SK-N-SH (cell line): ENCODE measurements around the gene SAMD4A. TPM values are rescaled to one million over a fixed set of nuclear protein-coding genes. Genes with fewer than 3 reads are reported as not detected.

ENCODE experiments used
- CTCF ChIA-PET: fragments of 300-600, 350-600 bp; formaldehyde crosslinking; extraction: SDS; loops from one replicate; lab custom pipeline; 2021; lab: Yijun Ruan, JAX
- POLR2A ChIA-PET: fragments of 350-600 bp; sonication (Branson Sonifier 250); formaldehyde crosslinking; extraction: SDS; loops from one replicate; lab custom pipeline; 2020; ENCODE audit warnings: antibody characterized with exemption, inconsistent platforms; lab: Yijun Ruan, JAX
- DNase-seq: peaks from one replicate; pipeline ENCODE4 v3.0.0; 2012
- H2AFZ ChIP-seq: fragments of 200-600 bp; sonication (generic); 2 replicates; pipeline ENCODE4 v1.8.1; 2016; ENCODE audit warnings: antibody characterized with exemption, mild to moderate bottlenecking, low read depth
- H3F3A ChIP-seq: fragments of 200-600 bp; sonication (generic); replicated peaks from 2 replicates; pipeline ENCODE3; 2016; ENCODE audit warnings: antibody characterized with exemption, mild to moderate bottlenecking; ENCODE audit not compliant: insufficient read depth
- H3K27ac ChIP-seq, 2 experiments: fragments of 200-500 bp in 1 of 2; fragments of 200-600 bp in 1 of 2; sonication (Bioruptor generic) in 1 of 2; sonication (generic), shearing (Covaris generic) in 1 of 2; 2 replicates each; pipeline versions ENCODE4 v1.5.1 to v1.6.1; 2014 to 2016; ENCODE audit warnings: low read depth in 2 of 2, inconsistent platforms in 1 of 2, low read length in 1 of 2, mild to moderate bottlenecking in 1 of 2, mixed read lengths in 1 of 2
- H3K27me3 ChIP-seq: fragments of 200-600 bp; sonication (generic), shearing (Covaris generic); 2 replicates; pipeline ENCODE4 v1.6.1; 2016; ENCODE audit warnings: mixed run types; ENCODE audit not compliant: insufficient read depth
- H3K36me3 ChIP-seq, 2 experiments: fragments of 200-500 bp in 1 of 2; fragments of 200-600 bp in 1 of 2; sonication (Bioruptor generic) in 1 of 2; sonication (generic) in 1 of 2; replicated peaks in 1 of 2; 2 replicates each; pipeline versions ENCODE3 to v1.5.1; 2014 to 2016; ENCODE audit warnings: low read length in 1 of 2, mild to moderate bottlenecking in 1 of 2; ENCODE audit not compliant: insufficient read depth in 2 of 2, control insufficient read depth in 1 of 2
- H3K4me1 ChIP-seq, 2 experiments: fragments of 200-500 bp in 1 of 2; fragments of 200-600 bp in 1 of 2; sonication (Bioruptor generic) in 1 of 2; sonication (generic), shearing (Covaris generic) in 1 of 2; 2 replicates each; pipeline versions ENCODE4 v1.5.1 to v1.6.1; 2014 to 2016; ENCODE audit warnings: low read depth in 1 of 2, low read length in 1 of 2, mixed run types in 1 of 2; ENCODE audit not compliant: insufficient read depth in 2 of 2, control insufficient read depth in 1 of 2
- H3K4me2 ChIP-seq: fragments of 200-600 bp; sonication (generic), shearing (Covaris generic); 2 replicates; pipeline ENCODE4 v1.6.1; 2017; ENCODE audit warnings: mixed run types
- H3K4me3 ChIP-seq, 2 experiments: fragments of 200-500 bp in 1 of 2; fragments of 200-600 bp in 1 of 2; sonication (Bioruptor generic) in 1 of 2; sonication (generic), shearing (Covaris generic) in 1 of 2; 2 replicates each; pipeline versions ENCODE4 v1.5.1 to v1.8.1; 2014 to 2016; ENCODE audit warnings: low read depth in 2 of 2, inconsistent platforms in 1 of 2, low read length in 1 of 2, mild to moderate bottlenecking in 1 of 2, mixed read lengths in 1 of 2, moderate library complexity in 1 of 2
- H3K79me2 ChIP-seq: fragments of 200-600 bp; sonication (generic); 2 replicates; pipeline ENCODE4 v1.8.1; 2017; ENCODE audit warnings: mild to moderate bottlenecking; ENCODE audit not compliant: insufficient read depth
- H3K9ac ChIP-seq: fragments of 200-600 bp; sonication (generic); 2 replicates; pipeline ENCODE4 v1.6.1; 2017; ENCODE audit warnings: mixed run types
- H3K9me2 ChIP-seq: fragments of 200-600 bp; sonication (generic); 2 replicates; pipeline ENCODE4 v1.6.1; 2017; ENCODE audit warnings: mixed run types
- H3K9me3 ChIP-seq: fragments of 200-600 bp; sonication (generic); 2 replicates; pipeline ENCODE4 v1.6.1; 2017; ENCODE audit warnings: mixed run types, mild to moderate bottlenecking, moderate library complexity
- H4K20me1 ChIP-seq: fragments of 200-600 bp; sonication (generic); 2 replicates; pipeline ENCODE4 v1.6.1; 2017; ENCODE audit warnings: mild to moderate bottlenecking, mixed run types; ENCODE audit not compliant: insufficient read depth
- CHD2 ChIP-seq: fragments of 150-350 bp; IDR thresholded peaks from 2 replicates; pipeline ENCODE4 v1.6.1; 2018; ENCODE audit warnings: low read length; ENCODE audit not compliant: partially characterized antibody
- EZH2phosphoT487 ChIP-seq: fragments of 200-600 bp; sonication (generic); IDR thresholded peaks from 2 replicates; pipeline ENCODE4 v1.6.1; 2017; ENCODE audit warnings: low read depth, mixed run types, mild to moderate bottlenecking, antibody characterized with exemption, moderate library complexity, borderline replicate concordance
- FOSL2 ChIP-seq: IDR thresholded peaks from 2 replicates; pipeline ENCODE4 v1.4.0; 2012; ENCODE audit warnings: low read depth, mild to moderate bottlenecking, moderate library complexity, borderline replicate concordance
- FOXM1 ChIP-seq: IDR thresholded peaks from 2 replicates; pipeline ENCODE4 v1.4.0; 2012; ENCODE audit warnings: low read depth, mild to moderate bottlenecking
- GABPA ChIP-seq: IDR thresholded peaks from 2 replicates; pipeline ENCODE4 v1.4.0; 2012; ENCODE audit warnings: low read depth, mild to moderate bottlenecking
- GATA2 ChIP-seq: sonication (generic); formaldehyde crosslinking; IDR thresholded peaks from 2 replicates; pipeline ENCODE4 v1.5.0; 2020; ENCODE audit warnings: mild to moderate bottlenecking, missing genetic modification reagents
- JUND ChIP-seq: IDR thresholded peaks from 2 replicates; pipeline ENCODE4 v1.4.0; 2012
- MEF2A ChIP-seq: IDR thresholded peaks from 2 replicates; pipeline ENCODE4 v1.4.0; 2012; ENCODE audit warnings: low read depth, borderline replicate concordance
- MXI1 ChIP-seq: IDR thresholded peaks from 2 replicates; pipeline ENCODE4 v1.6.1; 2012; ENCODE audit warnings: mild to moderate bottlenecking, low read depth, low read length, improper control_type of control experiment
- NFIC ChIP-seq: IDR thresholded peaks from 2 replicates; pipeline ENCODE4 v1.4.0; 2012; ENCODE audit warnings: borderline replicate concordance
- POLR2AphosphoS5 ChIP-seq: IDR thresholded peaks from 2 replicates; pipeline ENCODE4 v1.6.1; 2012; ENCODE audit warnings: low read depth, low read length
- RAD21 ChIP-seq: IDR thresholded peaks from 2 replicates; pipeline ENCODE4 v1.6.1; 2012; ENCODE audit warnings: mild to moderate bottlenecking, low read length
- RXRA ChIP-seq: IDR thresholded peaks from 2 replicates; pipeline ENCODE4 v1.4.0; 2012; ENCODE audit warnings: low read depth, mild to moderate bottlenecking, borderline replicate concordance
- SMC3 ChIP-seq: IDR thresholded peaks from 2 replicates; pipeline ENCODE4 v1.6.1; 2012; ENCODE audit warnings: low read depth, low read length, improper control_type of control experiment
- TAF1 ChIP-seq: IDR thresholded peaks from 2 replicates; pipeline ENCODE4 v1.6.1; 2012; ENCODE audit warnings: low read depth, mild to moderate bottlenecking, low read length, moderate library complexity, borderline replicate concordance
- WGBS: methylation state at CpG from one replicate; pipeline ENCODE4 v1.1.6; 2017; ENCODE audit warnings: low lambda C conversion rate; 5-methylcytosine and 5-hydroxymethylcytosine counted together
- polyA plus RNA-seq, 3 experiments: library from polyadenylated mRNA; depleted of rRNA; stranded (reverse); fragments of >200 nt; gene quantifications; 2 replicates each; pipeline ENCODE4 v1.2.3, GENCODE V29; 2012
- TF ChIP-seq, protein P1 (sequence below): IDR thresholded peaks from 2 replicates; pipeline ENCODE4 v1.4.0; 2012; ENCODE audit warnings: low read depth, borderline replicate concordance
- TF ChIP-seq, protein P2 (sequence below): fragments of 150-350 bp; IDR thresholded peaks from 2 replicates; pipeline ENCODE4 v1.6.1; 2016; ENCODE audit warnings: mild to moderate bottlenecking, low read depth, low read length
- TF ChIP-seq, protein P3 (sequence below): IDR thresholded peaks from 2 replicates; pipeline ENCODE4 v1.6.1; 2012; ENCODE audit warnings: mild to moderate bottlenecking, low read depth, low read length, moderate library complexity
- TF ChIP-seq, protein P4 (sequence below): IDR thresholded peaks from 2 replicates; pipeline ENCODE4; 2012
- TF ChIP-seq, protein P5 (sequence below): IDR thresholded peaks from 2 replicates; pipeline ENCODE4 v1.4.0; 2012; ENCODE audit warnings: low read depth, borderline replicate concordance

SAMD4A gene
- polyA plus RNA-seq, 1 of the 3 experiments (the other 2 are of a cell fraction) = 5.0 TPM

DNA sequence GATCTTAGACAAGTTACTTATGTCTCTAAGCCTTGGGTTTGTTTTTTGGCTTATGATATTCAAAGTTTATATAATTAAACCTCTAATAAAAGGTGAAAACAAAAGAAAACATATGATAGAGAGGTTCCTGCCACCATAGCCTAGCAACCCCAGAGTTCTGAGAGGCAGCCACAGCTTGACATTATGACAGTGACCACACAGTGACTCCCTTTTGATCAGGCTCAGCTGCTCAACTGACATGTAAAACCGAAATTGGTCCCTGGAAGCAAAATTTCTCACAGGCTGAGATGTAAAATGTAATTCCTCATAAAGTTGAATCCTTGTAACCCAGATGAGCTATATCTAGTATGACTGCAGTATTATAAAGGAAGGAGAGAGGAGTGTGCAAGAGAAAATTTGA lies 227.2 kb downstream of the SAMD4A start:
- H3K9me2 ChIP-seq = no peaks in the 10 kb centered on the region
- H3K4me2 ChIP-seq = no peak overlapping the region
- H3K9me3 ChIP-seq = no peaks in the 10 kb centered on the region
- no peaks in the 10 kb centered on the region for H4K20me1 ChIP-seq
- no peak overlapping the region for H3K9ac ChIP-seq
- no peak overlapping the region for H2AFZ ChIP-seq
- peaks cover 27 to 34% of the 10 kb centered on the region in 2 experiments for H3K36me3 ChIP-seq
- H3F3A ChIP-seq = peaks cover 27% of the 10 kb centered on the region
- H3K79me2 ChIP-seq = no peaks in the 10 kb centered on the region
- 45% methylated on average over 1 of the region's 1 CpG for WGBS
- ChIA-PET CTCF (interaction anchor here (1.0 to 5.7 kb wide), 5 partner anchors 11 to 230 kb away, joined by 3 to 49 read pairs (median 6); no protein-coding TSS in a partner anchor), POLR2A (no interaction called here)
- no peaks in the 10 kb centered on the region for H3K27me3 ChIP-seq
- TF ChIP-seq NFIC (no peak), RAD21 (no peak), SMC3 (no peak), GATA2 (CRISPR knock-in tag) (no peak), TAF1 (no peak), FOSL2 (no peak), POLR2AphosphoS5 (no peak), EZH2phosphoT487 (no peak), CHD2 (no peak), RXRA (no peak), MXI1 (no peak), GABPA (no peak), MEF2A (no peak), FOXM1 (no peak), JUND (no peak)
- TF ChIP-seq, protein P1, sequence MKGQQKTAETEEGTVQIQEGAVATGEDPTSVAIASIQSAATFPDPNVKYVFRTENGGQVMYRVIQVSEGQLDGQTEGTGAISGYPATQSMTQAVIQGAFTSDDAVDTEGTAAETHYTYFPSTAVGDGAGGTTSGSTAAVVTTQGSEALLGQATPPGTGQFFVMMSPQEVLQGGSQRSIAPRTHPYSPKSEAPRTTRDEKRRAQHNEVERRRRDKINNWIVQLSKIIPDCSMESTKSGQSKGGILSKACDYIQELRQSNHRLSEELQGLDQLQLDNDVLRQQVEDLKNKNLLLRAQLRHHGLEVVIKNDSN = no peak
- TF ChIP-seq, protein P2, sequence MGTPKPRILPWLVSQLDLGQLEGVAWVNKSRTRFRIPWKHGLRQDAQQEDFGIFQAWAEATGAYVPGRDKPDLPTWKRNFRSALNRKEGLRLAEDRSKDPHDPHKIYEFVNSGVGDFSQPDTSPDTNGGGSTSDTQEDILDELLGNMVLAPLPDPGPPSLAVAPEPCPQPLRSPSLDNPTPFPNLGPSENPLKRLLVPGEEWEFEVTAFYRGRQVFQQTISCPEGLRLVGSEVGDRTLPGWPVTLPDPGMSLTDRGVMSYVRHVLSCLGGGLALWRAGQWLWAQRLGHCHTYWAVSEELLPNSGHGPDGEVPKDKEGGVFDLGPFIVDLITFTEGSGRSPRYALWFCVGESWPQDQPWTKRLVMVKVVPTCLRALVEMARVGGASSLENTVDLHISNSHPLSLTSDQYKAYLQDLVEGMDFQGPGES = no peak
- TF ChIP-seq, protein P3, sequence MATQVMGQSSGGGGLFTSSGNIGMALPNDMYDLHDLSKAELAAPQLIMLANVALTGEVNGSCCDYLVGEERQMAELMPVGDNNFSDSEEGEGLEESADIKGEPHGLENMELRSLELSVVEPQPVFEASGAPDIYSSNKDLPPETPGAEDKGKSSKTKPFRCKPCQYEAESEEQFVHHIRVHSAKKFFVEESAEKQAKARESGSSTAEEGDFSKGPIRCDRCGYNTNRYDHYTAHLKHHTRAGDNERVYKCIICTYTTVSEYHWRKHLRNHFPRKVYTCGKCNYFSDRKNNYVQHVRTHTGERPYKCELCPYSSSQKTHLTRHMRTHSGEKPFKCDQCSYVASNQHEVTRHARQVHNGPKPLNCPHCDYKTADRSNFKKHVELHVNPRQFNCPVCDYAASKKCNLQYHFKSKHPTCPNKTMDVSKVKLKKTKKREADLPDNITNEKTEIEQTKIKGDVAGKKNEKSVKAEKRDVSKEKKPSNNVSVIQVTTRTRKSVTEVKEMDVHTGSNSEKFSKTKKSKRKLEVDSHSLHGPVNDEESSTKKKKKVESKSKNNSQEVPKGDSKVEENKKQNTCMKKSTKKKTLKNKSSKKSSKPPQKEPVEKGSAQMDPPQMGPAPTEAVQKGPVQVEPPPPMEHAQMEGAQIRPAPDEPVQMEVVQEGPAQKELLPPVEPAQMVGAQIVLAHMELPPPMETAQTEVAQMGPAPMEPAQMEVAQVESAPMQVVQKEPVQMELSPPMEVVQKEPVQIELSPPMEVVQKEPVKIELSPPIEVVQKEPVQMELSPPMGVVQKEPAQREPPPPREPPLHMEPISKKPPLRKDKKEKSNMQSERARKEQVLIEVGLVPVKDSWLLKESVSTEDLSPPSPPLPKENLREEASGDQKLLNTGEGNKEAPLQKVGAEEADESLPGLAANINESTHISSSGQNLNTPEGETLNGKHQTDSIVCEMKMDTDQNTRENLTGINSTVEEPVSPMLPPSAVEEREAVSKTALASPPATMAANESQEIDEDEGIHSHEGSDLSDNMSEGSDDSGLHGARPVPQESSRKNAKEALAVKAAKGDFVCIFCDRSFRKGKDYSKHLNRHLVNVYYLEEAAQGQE = no peak
- TF ChIP-seq, protein P4, sequence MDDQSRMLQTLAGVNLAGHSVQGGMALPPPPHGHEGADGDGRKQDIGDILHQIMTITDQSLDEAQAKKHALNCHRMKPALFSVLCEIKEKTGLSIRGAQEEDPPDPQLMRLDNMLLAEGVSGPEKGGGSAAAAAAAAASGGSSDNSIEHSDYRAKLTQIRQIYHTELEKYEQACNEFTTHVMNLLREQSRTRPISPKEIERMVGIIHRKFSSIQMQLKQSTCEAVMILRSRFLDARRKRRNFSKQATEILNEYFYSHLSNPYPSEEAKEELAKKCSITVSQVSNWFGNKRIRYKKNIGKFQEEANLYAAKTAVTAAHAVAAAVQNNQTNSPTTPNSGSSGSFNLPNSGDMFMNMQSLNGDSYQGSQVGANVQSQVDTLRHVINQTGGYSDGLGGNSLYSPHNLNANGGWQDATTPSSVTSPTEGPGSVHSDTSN = no peak
- TF ChIP-seq, protein P5, sequence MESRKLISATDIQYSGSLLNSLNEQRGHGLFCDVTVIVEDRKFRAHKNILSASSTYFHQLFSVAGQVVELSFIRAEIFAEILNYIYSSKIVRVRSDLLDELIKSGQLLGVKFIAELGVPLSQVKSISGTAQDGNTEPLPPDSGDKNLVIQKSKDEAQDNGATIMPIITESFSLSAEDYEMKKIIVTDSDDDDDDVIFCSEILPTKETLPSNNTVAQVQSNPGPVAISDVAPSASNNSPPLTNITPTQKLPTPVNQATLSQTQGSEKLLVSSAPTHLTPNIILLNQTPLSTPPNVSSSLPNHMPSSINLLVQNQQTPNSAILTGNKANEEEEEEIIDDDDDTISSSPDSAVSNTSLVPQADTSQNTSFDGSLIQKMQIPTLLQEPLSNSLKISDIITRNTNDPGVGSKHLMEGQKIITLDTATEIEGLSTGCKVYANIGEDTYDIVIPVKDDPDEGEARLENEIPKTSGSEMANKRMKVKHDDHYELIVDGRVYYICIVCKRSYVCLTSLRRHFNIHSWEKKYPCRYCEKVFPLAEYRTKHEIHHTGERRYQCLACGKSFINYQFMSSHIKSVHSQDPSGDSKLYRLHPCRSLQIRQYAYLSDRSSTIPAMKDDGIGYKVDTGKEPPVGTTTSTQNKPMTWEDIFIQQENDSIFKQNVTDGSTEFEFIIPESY = no peak
- peaks cover 0 to 14% of the 10 kb centered on the region in 2 experiments; a peak in 2 of 4 replicates for H3K4me1 ChIP-seq
- H3K27ac ChIP-seq = no peak overlapping the region
- H3K4me3 ChIP-seq = no peak overlapping the region
- DNase-seq = no peak
